ENCODE results near the gene VTN.

The VTN gene
- 0 to 0.31 (median 0.13) reads per million in 4 donors for total RNA-seq

- no peak for DNase-seq
Measured at GRCh38 chr17:28370035-28370743, at the start of gene VTN. Gene VTN, minus strand, starts transcription at chr17:28370307. Its CDS starts 104 bp downstream, at chr17:28370203.

GRCh38 chr17:28416703-28417311 is 46.7 kb upstream of the VTN start:
- peak in 3 of 5 donors; percentile 14 to 50 (median 35) for DNase-seq

GRCh38 chr17:28415886-28416285 is 45.8 kb upstream of the VTN start:
- no peak for DNase-seq

- no peak for DNase-seq
Measured at GRCh38 chr17:28413804-28414203, 43.7 kb upstream of the VTN start.

- DNase-seq: no peak
Measured at GRCh38 chr17:28412099-28412498, 42.0 kb upstream of the VTN start.

GRCh38 chr17:28407974-28408306 is 37.8 kb upstream of the VTN start:
- DNase-seq: no peak

GRCh38 chr17:28407130-28407973 is 37.2 kb upstream of the VTN start:
- no peak for DNase-seq

- DNase-seq: no peak
Measured at GRCh38 chr17:28406473-28406814, 36.3 kb upstream of the VTN start.

- peak in 1 of 5 donors; percentile 18 for DNase-seq
Measured at GRCh38 chr17:28405632-28406472, 35.7 kb upstream of the VTN start, which contains the start of gene SLC46A1. Gene SLC46A1, minus strand, starts transcription at chr17:28406212. Its CDS starts 98 bp downstream, at chr17:28406114.

- DNase-seq: no peak
Measured at GRCh38 chr17:28404812-28405570, 34.9 kb upstream of the VTN start.

- DNase-seq: no peak
Measured at GRCh38 chr17:28404461-28404811, 34.3 kb upstream of the VTN start.

- no peak for DNase-seq
Measured at GRCh38 chr17:28404007-28404406, 33.9 kb upstream of the VTN start.

- DNase-seq: no peak
Measured at GRCh38 chr17:28402844-28403243, 32.7 kb upstream of the VTN start.

- no peak for DNase-seq
Measured at GRCh38 chr17:28402224-28402630, 32.1 kb upstream of the VTN start.

- no peak for DNase-seq
Measured at GRCh38 chr17:28399808-28400207, 29.7 kb upstream of the VTN start.

- DNase-seq: no peak
Measured at GRCh38 chr17:28398280-28398981, 28.3 kb upstream of the VTN start.

- DNase-seq: no peak
Measured at GRCh38 chr17:28397687-28398279, 27.7 kb upstream of the VTN start.

GRCh38 chr17:28397275-28397674 is 27.2 kb upstream of the VTN start:
- no peak for DNase-seq

- no peak for DNase-seq
Measured at GRCh38 chr17:28396635-28397239, 26.6 kb upstream of the VTN start.

GRCh38 chr17:28395968-28396367 is 25.9 kb upstream of the VTN start:
- DNase-seq: no peak

GRCh38 chr17:28395426-28395825 is 25.3 kb upstream of the VTN start:
- DNase-seq: no peak

All from T-helper 1 cell (primary cell).